Central memory CD8-positive, alpha-beta T cell (primary cell): ENCODE measurements around the gene GCLM.
"Not testable (repeated sequence)": the region's sequence is repeated elsewhere in the genome, so short reads cannot be mapped to it uniquely, and the experiment has no call there.

Source experiments
- ATAC-seq: fragments of 150-1000 bp; cut with Tn5 transposase; replicated peaks from 2 replicates; pipeline ENCODE4 v1.10.0; 2022; ENCODE audit warnings: mild to moderate bottlenecking, moderate FRiP score, moderate number of reproducible peaks; ENCODE audit not compliant: poor library complexity, severe bottlenecking; ENCODE audit errors: extremely low read depth
- DNase-seq, 2 donors: peaks; one replicate each; pipeline ENCODE4 v3.0.0; 2021; ENCODE audit warnings: low spot score in 2 of 2
- H3K27ac Mint-ChIP-seq: one replicate; pipeline ENCODE4 v1.8.0; 2022; ENCODE audit warnings: low read depth, mild to moderate bottlenecking, moderate library complexity, mixed read lengths
- H3K27me3 Mint-ChIP-seq: one replicate; pipeline ENCODE4 v1.8.0; 2022; ENCODE audit warnings: mixed read lengths
- H3K36me3 Mint-ChIP-seq: one replicate; pipeline ENCODE4 v1.8.0; 2022; ENCODE audit warnings: mild to moderate bottlenecking, moderate library complexity, mixed read lengths; ENCODE audit not compliant: insufficient read depth
- H3K4me1 Mint-ChIP-seq: one replicate; pipeline ENCODE4 v1.8.0; 2022; ENCODE audit warnings: mixed read lengths
- H3K4me3 Mint-ChIP-seq: one replicate; pipeline ENCODE4 v1.8.0; 2022; ENCODE audit warnings: mild to moderate bottlenecking, moderate library complexity, mixed read lengths
- H3K9me3 Mint-ChIP-seq: one replicate; pipeline ENCODE4 v1.8.0; 2022; ENCODE audit warnings: mixed read lengths

The GCLM gene, protein sequence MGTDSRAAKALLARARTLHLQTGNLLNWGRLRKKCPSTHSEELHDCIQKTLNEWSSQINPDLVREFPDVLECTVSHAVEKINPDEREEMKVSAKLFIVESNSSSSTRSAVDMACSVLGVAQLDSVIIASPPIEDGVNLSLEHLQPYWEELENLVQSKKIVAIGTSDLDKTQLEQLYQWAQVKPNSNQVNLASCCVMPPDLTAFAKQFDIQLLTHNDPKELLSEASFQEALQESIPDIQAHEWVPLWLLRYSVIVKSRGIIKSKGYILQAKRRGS

GRCh38 chr1:93909146-93910050 lies at the start of gene GCLM:
Gene GCLM, minus strand, starts transcription at chr1:93909430. Its CDS starts 267 bp downstream, at chr1:93909163.
- DNase-seq (peak; percentile 83 to 85), ATAC-seq (peak; percentile 92)
- no peaks in the 10 kb centered on the region for H3K27me3 Mint-ChIP-seq
- H3K9me3 Mint-ChIP-seq = no peaks in the 10 kb centered on the region
- peaks cover 7% of the 10 kb centered on the region for H3K36me3 Mint-ChIP-seq
- peaks cover 33% of the 10 kb centered on the region for H3K4me1 Mint-ChIP-seq
- peak within 1 kb of the TSS; percentile 84 for H3K27ac Mint-ChIP-seq
- peak within 1 kb of the TSS; percentile 81 for H3K4me3 Mint-ChIP-seq

GRCh38 chr1:93958726-93959100 lies 49.5 kb upstream of the GCLM start:
- Mint-ChIP-seq H3K4me3 (no peak overlapping the region), H3K27ac (no peak overlapping the region), H3K27me3 (peaks cover 26% of the 10 kb centered on the region), H3K9me3 (peaks cover 18% of the 10 kb centered on the region), H3K36me3 (no peaks in the 10 kb centered on the region), H3K4me1 (no peaks in the 10 kb centered on the region)
- no peak for DNase-seq
- ATAC-seq = no peak

DNA sequence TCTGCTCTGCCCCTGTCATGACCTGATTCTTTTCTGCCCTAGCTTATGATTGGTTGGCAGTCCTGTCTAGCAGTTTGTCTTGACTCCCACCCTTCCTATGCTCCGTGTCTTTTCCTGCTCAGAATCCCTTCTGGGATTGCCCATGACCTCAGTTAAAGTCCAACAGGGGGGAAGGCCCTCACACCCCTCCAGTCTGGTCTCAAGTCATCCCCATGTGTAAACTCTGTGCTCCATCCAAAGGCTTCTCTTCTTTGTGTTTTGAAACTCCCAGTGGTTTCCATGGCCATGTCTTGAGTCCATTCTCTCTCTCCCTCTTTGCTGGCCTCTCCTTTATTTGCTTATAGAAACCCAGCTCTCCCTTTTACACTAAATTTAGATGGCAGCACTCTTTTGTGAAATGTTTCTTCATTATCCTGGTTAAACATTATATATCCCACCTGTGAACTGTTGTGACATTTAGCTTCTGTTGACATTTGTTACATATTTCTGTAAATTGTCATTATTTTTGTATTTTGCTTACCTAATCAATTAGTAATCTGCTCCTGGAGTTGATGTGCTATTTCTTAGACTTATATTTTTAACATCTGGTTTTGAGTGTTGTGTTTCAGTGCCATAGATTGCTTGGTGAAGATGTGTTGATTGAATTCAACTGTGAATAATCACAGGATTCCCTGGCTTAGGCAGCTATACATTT lies 48.9 kb upstream of the GCLM start:
- no peaks in the 10 kb centered on the region for H3K4me1 Mint-ChIP-seq
- peaks cover 25% of the 10 kb centered on the region for H3K27me3 Mint-ChIP-seq
- DNase-seq (no peak), ATAC-seq (no peak)
- H3K4me3 Mint-ChIP-seq = no peak overlapping the region
- H3K36me3 Mint-ChIP-seq = no peaks in the 10 kb centered on the region
- peaks cover 21% of the 10 kb centered on the region for H3K9me3 Mint-ChIP-seq
- no peak overlapping the region for H3K27ac Mint-ChIP-seq

GRCh38 chr1:93955765-93956164 lies 46.5 kb upstream of the GCLM start:
- no peaks in the 10 kb centered on the region for H3K4me1 Mint-ChIP-seq
- ATAC-seq (no peak), DNase-seq (no peak)
- H3K9me3 Mint-ChIP-seq = peaks cover 39% of the 10 kb centered on the region
- H3K4me3 Mint-ChIP-seq = no peak overlapping the region
- H3K27ac Mint-ChIP-seq = no peak overlapping the region
- peaks cover 17% of the 10 kb centered on the region for H3K27me3 Mint-ChIP-seq
- no peaks in the 10 kb centered on the region for H3K36me3 Mint-ChIP-seq

- not testable (repeated sequence) for ATAC-seq, H3K4me3 Mint-ChIP-seq, H3K36me3 Mint-ChIP-seq, H3K27ac Mint-ChIP-seq, DNase-seq, H3K4me1 Mint-ChIP-seq
- Mint-ChIP-seq H3K27me3 (peaks cover 40% of the 10 kb centered on the region), H3K9me3 (peaks cover 15% of the 10 kb centered on the region)
Measured at GRCh38 chr1:93947002-93947686, 37.9 kb upstream of the GCLM start.

DNA sequence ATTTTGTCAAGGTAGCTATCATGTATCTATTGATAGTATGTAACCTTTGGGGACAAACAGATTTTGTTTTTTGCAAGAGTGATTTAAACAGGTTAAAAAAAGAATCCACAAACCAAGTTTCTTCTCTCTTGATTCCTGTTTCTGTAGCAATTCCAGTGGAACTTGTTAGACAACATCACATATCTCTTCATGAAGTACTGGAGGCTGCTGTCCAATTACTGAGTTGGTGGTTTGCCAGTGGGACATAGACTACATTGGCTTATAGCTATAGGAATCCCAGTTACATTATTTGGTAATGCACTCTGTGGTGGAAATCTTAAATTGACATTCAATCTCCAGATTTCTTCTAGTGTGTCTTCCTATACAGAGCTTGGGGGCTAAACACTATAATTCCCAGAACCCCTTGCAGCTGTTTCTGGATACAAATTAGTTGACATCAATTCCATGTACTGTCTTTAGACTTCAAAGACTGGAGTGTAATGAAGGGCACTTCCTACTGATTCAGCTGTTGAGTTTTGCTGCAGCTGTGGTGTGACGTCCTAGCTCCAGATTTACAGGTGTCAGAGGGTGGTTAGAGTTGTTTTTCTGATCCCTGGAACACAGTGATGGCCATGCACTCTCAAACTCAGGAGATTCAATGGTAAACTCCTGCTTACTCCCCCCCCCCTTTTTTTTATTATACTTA lies 29.4 kb upstream of the GCLM start:
- Mint-ChIP-seq H3K27me3 (no peaks in the 10 kb centered on the region), H3K36me3 (no peaks in the 10 kb centered on the region), H3K4me3 (no peak overlapping the region), H3K27ac (no peak overlapping the region), H3K9me3 (peaks cover 6% of the 10 kb centered on the region), H3K4me1 (no peaks in the 10 kb centered on the region)
- DNase-seq (no peak), ATAC-seq (no peak)

DNA sequence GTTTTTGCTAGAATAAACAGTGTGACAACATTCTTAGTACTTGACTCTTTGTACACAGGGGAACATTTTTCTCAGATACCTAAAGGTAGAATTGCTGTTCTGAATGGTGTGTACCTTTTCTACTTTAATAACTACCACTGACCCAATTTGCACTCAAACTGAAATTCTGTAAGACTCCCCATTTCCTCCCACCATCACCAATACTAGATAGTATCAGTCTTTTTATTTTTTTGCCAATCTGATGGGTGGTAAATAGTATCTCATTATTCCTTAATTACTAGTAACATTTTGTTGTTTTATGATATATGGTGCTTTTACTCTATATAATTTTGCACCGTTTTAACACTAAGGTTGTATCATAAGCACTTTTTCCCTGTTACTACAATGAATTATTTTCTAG lies 28.8 kb upstream of the GCLM start:
- Mint-ChIP-seq H3K9me3 (peaks cover 8% of the 10 kb centered on the region), H3K27ac (no peak overlapping the region), H3K4me3 (no peak overlapping the region), H3K36me3 (no peaks in the 10 kb centered on the region), H3K27me3 (no peaks in the 10 kb centered on the region), H3K4me1 (no peaks in the 10 kb centered on the region)
- no peak for ATAC-seq
- no peak for DNase-seq

DNA sequence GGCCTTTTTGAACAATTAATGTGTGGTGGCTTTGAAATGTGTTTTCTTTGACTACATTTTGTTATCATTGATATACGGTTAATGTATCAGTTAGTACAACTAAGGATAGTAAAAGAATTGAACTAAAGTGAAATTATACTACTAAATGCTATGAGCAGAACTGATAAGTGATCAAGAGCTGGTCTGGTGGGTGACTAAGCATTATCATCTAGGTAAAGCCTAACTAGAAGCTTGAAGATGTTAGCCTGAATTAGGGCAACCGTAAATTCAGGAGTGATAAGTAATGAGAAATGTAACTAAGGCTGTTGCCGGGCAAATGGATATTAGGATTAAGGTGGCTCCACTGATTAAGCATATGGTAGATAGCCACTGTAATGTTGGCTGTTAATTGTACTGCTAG lies 16.0 kb upstream of the GCLM start:
- H3K4me1 Mint-ChIP-seq = no peaks in the 10 kb centered on the region
- DNase-seq (no peak), ATAC-seq (no peak)
- H3K4me3 Mint-ChIP-seq = no peak overlapping the region
- H3K27ac Mint-ChIP-seq = no peak overlapping the region
- H3K9me3 Mint-ChIP-seq = peaks cover 9% of the 10 kb centered on the region
- H3K36me3 Mint-ChIP-seq = no peaks in the 10 kb centered on the region
- H3K27me3 Mint-ChIP-seq = peaks cover 42% of the 10 kb centered on the region

DNA sequence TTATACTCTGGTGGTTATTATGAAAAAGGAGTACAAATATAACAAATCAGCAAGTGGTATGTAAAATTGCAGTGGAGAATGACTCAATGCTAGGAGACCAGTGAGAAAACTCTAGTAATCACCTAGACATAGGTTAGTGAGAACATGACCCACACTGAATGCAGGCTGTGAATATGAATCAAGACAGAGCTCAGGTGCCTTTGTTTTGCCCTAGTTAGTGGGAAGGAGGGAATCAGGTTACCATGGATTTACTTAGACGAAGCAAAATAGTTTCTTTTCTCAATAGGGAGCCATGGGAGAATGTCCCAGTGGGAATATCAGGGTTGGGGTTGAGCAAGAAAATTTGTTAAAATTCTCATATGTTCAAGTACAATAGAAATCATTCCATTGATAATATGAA lies 10.6 kb upstream of the GCLM start:
- Mint-ChIP-seq H3K36me3 (peaks cover 1% of the 10 kb centered on the region), H3K4me1 (no peaks in the 10 kb centered on the region), H3K9me3 (no peaks in the 10 kb centered on the region), H3K4me3 (no peak overlapping the region), H3K27ac (no peak overlapping the region), H3K27me3 (peaks cover 4% of the 10 kb centered on the region)
- ATAC-seq (no peak), DNase-seq (no peak)

DNA sequence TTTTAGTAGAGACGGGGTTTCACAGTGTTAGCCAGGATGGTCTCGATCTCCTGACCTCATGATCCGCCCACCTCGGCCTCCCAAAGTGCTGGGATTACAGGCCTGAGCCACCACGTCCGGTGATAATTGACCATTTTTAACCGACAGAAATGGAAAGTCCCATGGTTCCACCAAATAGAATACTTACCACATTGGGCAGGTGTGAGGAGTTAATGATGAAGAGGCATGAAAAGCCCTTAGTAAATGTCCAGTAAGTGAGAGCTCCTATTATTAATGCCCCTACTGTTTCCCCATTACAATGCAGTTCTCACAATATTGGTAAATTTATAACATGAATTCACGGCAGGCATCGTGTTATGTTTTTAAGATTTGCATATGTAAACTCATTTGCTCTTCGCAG lies 8.1 kb upstream of the GCLM start:
- Mint-ChIP-seq H3K9me3 (no peaks in the 10 kb centered on the region), H3K27ac (no peak overlapping the region), H3K4me3 (no peak overlapping the region), H3K27me3 (no peaks in the 10 kb centered on the region), H3K36me3 (peaks cover 1% of the 10 kb centered on the region), H3K4me1 (no peaks in the 10 kb centered on the region)
- no peak for DNase-seq
- no peak for ATAC-seq

- not testable (repeated sequence) for H3K27ac Mint-ChIP-seq, ATAC-seq, H3K4me3 Mint-ChIP-seq, H3K9me3 Mint-ChIP-seq, DNase-seq, H3K36me3 Mint-ChIP-seq, H3K27me3 Mint-ChIP-seq
- H3K4me1 Mint-ChIP-seq = peaks cover 27% of the 10 kb centered on the region
Measured at GRCh38 chr1:93910880-93911279, 1.6 kb upstream of the GCLM start.

DNA sequence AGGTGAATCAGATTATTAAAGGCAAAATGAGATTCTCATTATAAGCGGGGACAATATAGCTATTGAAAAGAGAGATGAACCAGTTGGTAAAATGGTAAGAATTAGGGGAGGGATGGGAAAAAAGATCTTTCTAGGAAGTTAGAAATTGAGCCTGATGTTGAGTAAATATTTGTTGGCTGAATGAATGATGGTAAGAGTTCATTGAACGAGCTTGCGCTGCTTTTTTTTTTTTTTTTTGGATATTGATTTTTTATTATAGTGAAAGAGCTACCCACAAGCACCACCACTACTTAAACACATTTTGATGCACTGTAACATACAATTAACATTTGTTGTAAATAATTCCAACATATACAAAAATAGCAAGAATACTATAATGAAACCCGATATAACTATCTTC lies 1.1 kb upstream of the GCLM start:
- no peaks in the 10 kb centered on the region for H3K27me3 Mint-ChIP-seq
- peak overlapping the region; percentile 84 for H3K27ac Mint-ChIP-seq
- ATAC-seq (no peak), DNase-seq (no peak)
- peaks cover 7% of the 10 kb centered on the region for H3K36me3 Mint-ChIP-seq
- H3K4me1 Mint-ChIP-seq = peaks cover 27% of the 10 kb centered on the region
- H3K4me3 Mint-ChIP-seq = peak overlapping the region; percentile 81
- H3K9me3 Mint-ChIP-seq = no peaks in the 10 kb centered on the region
